SKM-1 treated with dmso at 0.1 percent for 144 hours (cell line): ENCODE data around the gene GPRIN3.
"Not testable (repeated sequence)": the region's sequence is repeated elsewhere in the genome, so short reads cannot be mapped to it uniquely, and the experiment has no call there.

Source experiments
- DNase-seq: peaks from one replicate; lab custom pipeline; 2025; ENCODE audit not compliant: unreplicated experiment; lab: John Stamatoyannopoulos, UW

The GPRIN3 gene

DNA sequence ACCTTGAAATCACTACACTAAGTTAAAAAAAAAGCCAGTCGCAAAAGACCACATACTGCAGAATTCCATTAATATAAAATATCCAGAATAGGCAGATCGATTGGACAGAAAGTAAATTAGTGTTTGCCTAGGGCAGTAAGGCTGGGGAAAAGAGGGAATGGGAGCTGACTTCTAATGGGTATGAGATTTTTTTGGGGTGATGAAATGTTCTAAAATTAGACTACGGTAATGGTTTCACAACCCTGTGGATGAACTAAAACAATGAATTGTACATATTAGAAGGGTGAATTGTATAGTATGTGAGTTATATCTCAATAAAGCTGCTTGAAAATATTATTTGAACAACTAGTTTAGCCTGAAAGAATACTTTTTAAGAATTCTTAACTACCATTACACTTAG, 6.7 kb upstream of the GPRIN3 start:
- DNase-seq: peak; percentile 8

- DNase-seq: no peak
Observed at GRCh38 chr4:89312066-89312465, 4.5 kb upstream of the GPRIN3 start.

DNA sequence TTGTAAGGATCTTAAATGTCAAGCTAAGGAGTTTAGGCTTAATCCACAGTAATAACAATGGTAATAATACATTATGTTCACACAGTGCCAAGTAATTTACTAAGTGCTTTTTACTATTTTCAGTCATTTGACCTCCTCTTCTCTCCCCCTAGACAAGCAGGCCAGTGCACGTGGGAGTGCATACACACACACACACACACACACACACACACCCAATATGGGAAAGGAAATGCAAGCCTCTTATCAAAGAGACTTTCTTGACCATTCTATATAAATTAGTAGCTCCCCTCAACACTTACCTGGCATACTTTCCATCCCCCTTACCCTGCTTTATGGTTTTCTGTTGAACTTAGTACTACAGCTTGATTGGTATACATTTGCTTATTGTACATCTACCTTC, 3.8 kb upstream of the GPRIN3 start:
- DNase-seq: no peak

GRCh38 chr4:89309154-89309553, 1.6 kb upstream of the GPRIN3 start:
- DNase-seq: not testable (repeated sequence)

- no peak for DNase-seq
Observed at GRCh38 chr4:89308161-89308500, 531 bp upstream of the GPRIN3 start.

DNA sequence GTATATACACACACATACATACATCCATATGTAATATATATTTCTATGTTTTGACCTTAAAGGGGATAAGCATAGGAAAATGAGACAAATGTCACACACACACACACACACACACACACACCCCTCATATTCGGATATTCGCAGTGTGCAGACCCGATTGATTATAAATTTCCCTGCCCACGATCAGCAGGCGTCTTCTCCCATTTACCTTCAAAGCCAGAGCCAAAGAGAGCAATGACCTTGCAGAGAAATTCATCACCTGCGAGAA, 488 bp downstream of the GPRIN3 start:
- no peak for DNase-seq

DNA sequence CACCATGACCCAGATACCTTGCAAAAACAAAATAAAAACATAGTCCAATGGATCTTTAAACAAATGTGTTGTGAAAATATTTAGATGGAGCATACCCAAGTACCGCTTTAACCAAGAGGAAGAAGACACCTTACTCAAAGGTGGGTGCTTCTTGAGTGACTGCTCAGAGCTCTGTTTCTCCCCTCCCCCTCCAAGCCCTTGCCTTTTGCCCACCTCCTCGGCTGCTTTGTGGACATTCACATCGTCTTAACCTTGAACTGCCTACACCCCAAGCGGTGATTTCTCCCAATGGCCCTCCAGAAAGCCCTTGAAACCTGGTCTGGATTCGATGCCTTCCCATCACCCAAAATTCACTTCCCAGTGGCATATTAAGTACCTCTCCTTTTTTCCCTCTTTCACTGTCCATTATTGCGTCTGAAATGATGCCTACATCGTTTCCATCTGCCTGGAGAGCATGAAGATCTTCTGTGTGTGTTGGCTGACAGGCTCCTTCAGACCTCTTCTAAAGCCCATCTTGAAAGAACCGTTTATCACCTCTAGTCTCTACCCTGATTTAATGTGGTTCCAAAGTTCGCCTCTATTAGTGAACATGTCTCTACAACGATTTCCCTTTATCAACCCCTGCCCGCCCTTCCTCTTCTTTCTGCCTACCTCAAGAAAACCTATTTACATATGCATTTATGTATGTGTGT, 968 bp downstream of the GPRIN3 start:
- no peak for DNase-seq

DNA sequence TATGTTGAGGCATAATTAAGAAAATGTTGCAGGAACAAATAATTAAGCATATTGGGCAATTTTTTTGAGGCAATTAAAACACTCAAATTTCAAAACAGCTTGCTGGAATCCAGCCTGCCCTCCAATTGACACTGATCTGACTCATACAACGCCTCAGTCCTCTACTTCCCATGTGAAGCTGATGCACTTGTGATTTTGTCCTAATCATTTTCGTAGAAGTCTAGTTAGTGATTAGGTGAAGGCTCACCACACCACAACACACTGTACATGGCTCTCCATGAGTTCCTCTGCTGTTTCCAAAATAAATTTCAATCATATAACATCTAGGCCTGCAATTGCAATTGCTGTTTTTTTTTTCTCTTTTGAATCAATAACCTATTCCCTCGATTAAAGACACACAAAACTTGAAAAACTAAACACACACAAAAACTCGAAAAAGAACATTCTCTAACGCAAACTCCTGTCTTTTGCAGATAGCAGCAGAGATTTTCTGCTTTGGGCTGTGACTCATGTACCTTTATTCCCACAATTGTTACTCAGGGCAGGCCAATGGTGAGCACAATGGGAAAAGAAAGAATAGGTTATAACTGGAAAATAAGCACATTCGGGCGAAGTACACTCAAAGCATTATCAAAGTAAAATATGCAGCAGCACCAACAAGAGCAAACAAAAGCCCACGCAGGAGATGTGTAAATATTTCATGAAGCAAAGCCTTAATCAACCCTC, 1.7 kb downstream of the GPRIN3 start:
- peak; percentile 56 for DNase-seq

- no peak for DNase-seq
Observed at GRCh38 chr4:89305028-89305427, 2.6 kb downstream of the GPRIN3 start.

DNA sequence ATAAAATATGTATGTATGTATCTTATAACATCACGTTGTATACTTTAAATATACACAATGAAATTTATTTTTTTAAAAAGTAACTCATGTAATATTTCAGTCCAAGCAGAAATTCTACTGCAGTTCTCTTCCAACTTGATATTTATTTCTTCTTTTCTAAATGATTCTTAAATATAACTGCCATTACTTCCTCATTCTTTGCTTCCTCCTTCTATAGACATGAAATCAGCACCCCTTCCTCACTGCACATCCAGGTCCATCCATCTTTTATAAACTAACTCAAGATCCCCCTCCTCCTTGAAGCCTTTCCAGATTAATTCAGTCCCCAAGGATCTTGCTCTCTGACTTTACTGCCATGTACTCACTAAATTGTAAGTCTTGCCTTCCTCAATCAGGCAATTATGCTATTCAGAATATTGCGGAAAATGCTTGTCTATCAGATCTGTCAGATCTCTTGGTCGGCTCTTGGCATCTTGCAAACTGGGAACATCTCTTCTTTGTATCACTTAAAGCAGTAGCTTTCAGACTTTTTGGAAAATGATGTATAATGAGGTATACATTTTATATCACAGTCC, 3.7 kb downstream of the GPRIN3 start:
- peak; percentile 66 for DNase-seq

- no peak for DNase-seq
Observed at GRCh38 chr4:89303177-89303576, 4.4 kb downstream of the GPRIN3 start.

- DNase-seq: no peak
Observed at GRCh38 chr4:89301902-89302301, 5.7 kb downstream of the GPRIN3 start.

GRCh38 chr4:89301003-89301402, 6.6 kb downstream of the GPRIN3 start:
- DNase-seq: no peak

DNA sequence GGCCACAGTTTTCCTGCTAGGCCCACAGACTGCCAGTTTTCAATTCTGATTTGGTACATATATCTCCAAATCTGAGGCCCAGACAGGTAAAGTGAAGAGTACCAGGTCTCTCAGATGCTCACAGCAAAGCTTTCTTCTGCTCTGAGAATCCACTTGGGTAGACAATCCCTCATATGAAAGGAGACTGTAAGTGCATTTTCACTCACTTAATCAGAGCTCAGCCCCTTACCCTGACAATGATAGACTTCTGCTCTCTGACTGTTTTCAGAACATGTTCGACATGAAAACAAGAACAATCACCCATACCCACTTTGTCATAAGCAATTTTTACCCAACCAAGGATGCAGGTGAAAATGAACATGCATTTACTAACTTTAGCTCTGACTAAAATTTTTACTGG, 7.1 kb downstream of the GPRIN3 start:
- no peak for DNase-seq

DNA sequence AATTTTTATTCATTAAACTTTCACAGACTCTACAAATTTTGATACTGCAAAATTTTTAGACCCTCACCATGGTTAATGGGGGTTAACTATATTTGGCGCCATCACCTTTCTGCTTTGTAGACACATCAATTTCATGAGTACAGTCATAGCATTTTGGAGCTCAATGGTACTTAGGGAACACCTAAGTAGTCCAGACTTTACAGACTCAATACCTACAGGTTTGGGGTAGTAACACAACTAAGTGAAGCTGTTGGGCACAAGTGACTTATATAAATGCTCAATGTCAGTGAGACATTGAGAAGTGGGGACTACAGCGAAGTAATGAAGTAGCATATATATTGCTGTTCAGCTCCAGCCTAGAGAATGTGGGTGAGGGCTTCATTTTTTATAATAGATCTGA, 7.5 kb downstream of the GPRIN3 start:
- DNase-seq: no peak

GRCh38 chr4:89299153-89299791, 8.3 kb downstream of the GPRIN3 start:
- no peak for DNase-seq

GRCh38 chr4:89298788-89299152, 8.8 kb downstream of the GPRIN3 start:
- peak; percentile 19 for DNase-seq

- DNase-seq: no peak
Observed at GRCh38 chr4:89298155-89298554, 9.4 kb downstream of the GPRIN3 start.

DNA sequence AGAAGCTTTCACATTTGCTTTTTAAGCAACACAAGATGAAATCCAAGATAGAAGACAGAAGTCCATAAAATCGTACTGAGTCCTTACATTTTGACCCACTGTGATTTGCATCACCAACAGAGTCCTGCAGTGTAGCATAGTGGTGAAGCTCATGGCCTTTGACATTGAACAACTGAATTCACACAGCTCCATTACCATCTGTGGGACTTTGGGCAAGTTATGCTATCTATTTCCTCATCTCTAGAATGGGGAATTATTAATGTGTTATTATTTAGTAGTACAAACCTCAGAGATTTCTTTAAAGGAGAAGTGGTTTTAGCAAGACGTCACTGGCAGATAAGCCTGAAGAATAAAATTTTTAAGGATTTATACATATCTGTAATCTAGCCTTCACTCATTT, 10.7 kb downstream of the GPRIN3 start:
- DNase-seq: no peak

DNA sequence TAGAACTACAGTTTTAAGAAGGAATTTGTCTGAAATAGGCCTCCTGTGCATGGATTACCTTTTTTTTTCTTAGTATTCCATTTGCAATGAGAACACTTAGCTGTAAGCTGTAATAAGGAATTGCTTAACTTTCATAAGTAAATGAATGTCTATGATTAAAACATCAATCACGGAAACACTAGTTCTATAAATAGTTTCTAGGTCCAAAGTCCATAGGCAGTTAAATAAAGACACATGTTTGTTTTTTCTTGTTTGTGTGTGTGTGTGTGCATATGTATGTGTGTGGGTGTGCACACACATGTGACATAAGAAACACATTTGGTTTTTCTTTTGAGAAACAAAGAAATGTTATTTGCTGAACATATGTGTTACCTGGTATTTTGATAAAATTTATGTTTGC, 11.2 kb downstream of the GPRIN3 start:
- DNase-seq: no peak

DNA sequence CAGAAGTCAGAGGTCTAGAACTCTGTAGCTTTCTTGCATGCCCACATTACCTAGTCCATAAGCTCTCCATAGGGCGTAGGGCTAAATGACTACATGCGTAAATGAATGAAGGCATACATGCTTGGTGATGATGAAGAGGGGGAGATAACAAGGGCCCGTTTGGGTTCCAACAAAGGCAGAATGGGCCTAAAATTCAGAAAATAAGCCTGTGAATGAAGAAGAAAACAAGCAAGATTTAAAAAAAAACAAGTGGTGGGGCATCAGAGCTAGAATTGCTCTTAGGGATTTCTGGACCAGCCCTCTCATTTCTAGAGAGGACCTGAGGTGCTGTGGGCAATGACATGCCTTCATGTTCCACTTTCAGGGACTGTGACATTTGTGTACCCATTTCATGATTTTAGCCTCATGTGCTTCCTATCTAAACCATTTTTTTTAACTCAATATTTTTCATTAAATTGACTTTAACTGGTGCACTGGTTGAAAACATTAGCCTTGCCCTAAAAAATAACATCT, 12.1 kb downstream of the GPRIN3 start:
- DNase-seq: no peak

GRCh38 chr4:89294573-89295269, 12.9 kb downstream of the GPRIN3 start:
- DNase-seq: peak; percentile 34
